Heart left ventricle (tissue), 16 donors: Measurements from ENCODE around the gene CIDEC. TPM values are rescaled to one million over a fixed set of nuclear protein-coding genes. Genes with fewer than 3 reads are reported as not detected.

Experiments used
- ATAC-seq, 4 donors: fragments of 200-7000 bp; cut with Tn5 transposase; one replicate each; pipeline ENCODE4 v1.9.1; 2020 to 2022; ENCODE audit warnings: moderate library complexity in 4 of 4, mild to moderate bottlenecking in 3 of 4, moderate number of reproducible peaks in 1 of 4
- DNase-seq, 5 donors: peaks; one replicate each; pipeline ENCODE4 v3.0.0-alpha.2; 2020
- H3K27ac ChIP-seq, 12 donors: fragments of 200-600 bp; sonication (generic) in 4 of 12; one replicate each; pipeline versions ENCODE4 v1.5.0 to v1.8.0; 2016 to 2022; ENCODE audit warnings: mild to moderate bottlenecking in 2 of 12
- H3K27me3 ChIP-seq, 9 donors: fragments of 200-600 bp; sonication (generic) in 2 of 9; one replicate each; pipeline versions ENCODE4 v1.5.1 to v1.8.0; 2016 to 2022; ENCODE audit warnings: mild to moderate bottlenecking in 3 of 9
- H3K36me3 ChIP-seq, 9 donors: fragments of 200-600 bp; sonication (generic) in 2 of 9; one replicate each; pipeline versions ENCODE4 v1.5.0 to v1.8.0; 2018 to 2022; ENCODE audit warnings: mild to moderate bottlenecking in 2 of 9
- H3K4me1 ChIP-seq, 12 donors: fragments of 200-600 bp; sonication (generic) in 4 of 12; one replicate each; pipeline versions ENCODE4 v1.5.0 to v1.8.0; 2016 to 2022; ENCODE audit warnings: mild to moderate bottlenecking in 3 of 12
- H3K4me3 ChIP-seq, 12 donors: fragments of 200-600 bp; sonication (generic) in 4 of 12; one replicate each; pipeline versions ENCODE4 v1.5.0 to v1.8.0; 2017 to 2022; ENCODE audit warnings: mild to moderate bottlenecking in 9 of 12, moderate library complexity in 4 of 12
- H3K9me3 ChIP-seq, 12 donors: fragments of 200-600 bp; sonication (generic) in 4 of 12; one replicate each; pipeline versions ENCODE4 v1.5.0 to v1.8.0; 2016 to 2022; ENCODE audit warnings: mild to moderate bottlenecking in 1 of 12
- POLR2A ChIP-seq, 2 donors: fragments of 450-650 bp; IDR thresholded peaks; one replicate each; pipeline ENCODE4 v1.6.1; 2017; ENCODE audit warnings: antibody characterized with exemption in 2 of 2, mild to moderate bottlenecking in 2 of 2, moderate library complexity in 2 of 2
- WGBS, 4 donors: extraction: QIAGEN DNeasy Blood & Tissue Kit in 2 of 4; methylation state at CpG; one replicate each; pipeline versions ENCODE4 v1.1.5 to v1.1.7; 2013 to 2018; 5-methylcytosine and 5-hydroxymethylcytosine counted together
- intact Hi-C, 10 donors: fragments of 100-400 bp; cut with DNase I; formaldehyde crosslinking; loops; one replicate each; pipeline versions ENCODE4 v1.11.1 to v1.14.2; 2022
- polyA plus RNA-seq, 2 donors: library from polyadenylated mRNA; stranded (reverse); fragments of 200-250 nt; gene quantifications; one replicate each; pipeline ENCODE4 v1.2.3, GENCODE V29; 2013
- total RNA-seq, 9 donors: library from RNA; depleted of rRNA in 2 of 9; stranded (reverse); fragments of >200 nt in 2 of 9; fragmentation: NEBNext Ultra II Directional in 3 of 9; extraction: Animal tissue kit (Norgen Biotek cat#: 25700) in 3 of 9; gene quantifications; one replicate each; pipeline versions ENCODE4 v1.1.0 to v1.2.4, GENCODE V29; 2016 to 2023
- TF ChIP-seq, protein P1 (sequence below), 12 donors: fragments of 200-600 bp; sonication (generic) in 4 of 12; IDR thresholded peaks; one replicate each; pipeline versions ENCODE4 v1.5.0 to v1.8.0; 2018 to 2022; ENCODE audit warnings: antibody characterized with exemption in 12 of 12, mild to moderate bottlenecking in 5 of 12
- donor health status: ischemic (EF 13 %, LVEDD 7.1; RV severe dilation, severe dysfunction).
- donor health status: healthy with polysubstance abuse.
- donor health status: DM: no; HTN: yes; CAD: no.
- donor health status: DM: no; HTN: no; CAD: no.
- donor health status: ischemic (EF 25% LVEDD 6.9; RV normal size, moderate dysfunction).
- donor health status: ischemic (EF 25% LVEDD 5.7; RV mildly dilated, moderate dysfunction).
- donor health status: healthy.
- donor health status: DM: yes; HTN: yes; CAD: no.
- donor health status: ischemic (EF 35%, LVEDD 5.7; RV mildly dilated, moderate dysfunction).
- donor health status: nonischemic (EF 11% LVEDD 7.7; RV severe dilation, severe dysfunction).
- donor health status: DM: yes; HTN: yes; CAD: no.
- donor health status: PGD.
- donor health status: ischemic (EF 29% LVEDD 5.4; RV normal size, mild dysfunction).
- donor health status: nonischemic (EF 23%, LVEDD 6.1; RV moderate dilation, normal function).

The CIDEC gene
- total and polyA plus RNA-seq, 11 donors = 0.72 to 59.0 (median 4.0) TPM; not detected in 2

DNA sequence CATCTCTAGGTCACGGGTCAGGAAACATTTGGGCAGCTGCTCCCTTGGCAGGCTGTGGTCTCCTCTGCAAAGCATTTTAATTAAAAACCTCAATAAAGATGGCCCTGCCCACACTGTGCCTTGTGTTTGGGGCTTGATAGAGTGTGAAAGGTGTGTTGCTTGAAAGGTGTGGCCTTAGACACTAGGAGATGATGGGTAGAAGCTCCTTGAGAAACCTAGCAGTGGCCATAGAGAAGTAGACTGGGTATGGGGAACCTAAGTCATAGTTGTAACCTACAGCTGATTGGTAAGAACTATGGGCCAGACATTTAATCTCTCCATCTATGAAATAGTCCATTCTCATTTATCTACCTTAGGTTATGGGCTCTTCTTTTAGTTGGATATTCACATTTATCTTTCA lies 13.7 kb upstream of the CIDEC start:
- TF ChIP-seq POLR2A (IDR thresholded peaks at IDR 0.05) = no peak
- TF ChIP-seq, protein P1, sequence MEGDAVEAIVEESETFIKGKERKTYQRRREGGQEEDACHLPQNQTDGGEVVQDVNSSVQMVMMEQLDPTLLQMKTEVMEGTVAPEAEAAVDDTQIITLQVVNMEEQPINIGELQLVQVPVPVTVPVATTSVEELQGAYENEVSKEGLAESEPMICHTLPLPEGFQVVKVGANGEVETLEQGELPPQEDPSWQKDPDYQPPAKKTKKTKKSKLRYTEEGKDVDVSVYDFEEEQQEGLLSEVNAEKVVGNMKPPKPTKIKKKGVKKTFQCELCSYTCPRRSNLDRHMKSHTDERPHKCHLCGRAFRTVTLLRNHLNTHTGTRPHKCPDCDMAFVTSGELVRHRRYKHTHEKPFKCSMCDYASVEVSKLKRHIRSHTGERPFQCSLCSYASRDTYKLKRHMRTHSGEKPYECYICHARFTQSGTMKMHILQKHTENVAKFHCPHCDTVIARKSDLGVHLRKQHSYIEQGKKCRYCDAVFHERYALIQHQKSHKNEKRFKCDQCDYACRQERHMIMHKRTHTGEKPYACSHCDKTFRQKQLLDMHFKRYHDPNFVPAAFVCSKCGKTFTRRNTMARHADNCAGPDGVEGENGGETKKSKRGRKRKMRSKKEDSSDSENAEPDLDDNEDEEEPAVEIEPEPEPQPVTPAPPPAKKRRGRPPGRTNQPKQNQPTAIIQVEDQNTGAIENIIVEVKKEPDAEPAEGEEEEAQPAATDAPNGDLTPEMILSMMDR (IDR thresholded peaks at IDR 0.05) = no peak
- ATAC-seq (no peak), DNase-seq (no peak)
- H3K9me3 ChIP-seq = no peaks in the 10 kb centered on the region
- H3K36me3 ChIP-seq = peaks cover 0 to 24% (median 13%) of the 10 kb centered on the region in 9 donors
- peak overlapping the region in 1 of 12 donors; percentile 32 for H3K27ac ChIP-seq
- WGBS, 4 donors = 83 to 96% (median 88%) methylated on average over 1 of the region's 1 CpG
- H3K27me3 ChIP-seq = no peaks in the 10 kb centered on the region
- intact Hi-C loops = loop anchor here in 1 of 10 donors (2.0 kb wide), 1 partner anchor 21 kb away; no protein-coding TSS in a partner anchor
- no peak overlapping the region for H3K4me3 ChIP-seq
- peaks cover 0 to 31% (median 13%) of the 10 kb centered on the region in 12 donors for H3K4me1 ChIP-seq

DNA sequence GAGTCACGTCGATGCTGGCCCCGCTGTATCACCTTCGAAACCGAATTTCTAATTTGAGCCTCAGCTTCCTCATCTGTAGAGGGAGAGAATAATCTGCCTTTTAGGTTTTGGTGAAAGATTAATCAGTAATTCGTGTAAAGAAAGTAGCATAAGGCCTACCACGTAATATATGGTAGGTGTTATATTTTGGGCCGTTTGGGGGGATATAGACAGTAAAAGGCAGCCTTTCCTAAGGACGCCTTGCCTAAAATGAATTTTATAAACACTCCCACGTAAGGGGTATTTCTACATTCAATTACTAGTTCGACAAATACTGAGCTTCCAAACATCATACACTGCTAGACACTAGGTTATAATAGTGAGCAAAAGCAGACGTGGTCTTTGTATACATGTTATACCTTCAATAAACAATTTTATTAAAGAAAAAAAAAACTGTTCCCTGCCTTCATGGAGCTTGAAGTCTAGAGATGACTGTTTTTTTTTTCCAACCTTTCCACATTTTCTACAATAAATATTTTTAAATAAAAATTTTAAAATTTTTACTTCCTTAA lies 11.1 kb upstream of the CIDEC start:
- peaks cover 0 to 27% (median 13%) of the 10 kb centered on the region in 12 donors for H3K4me1 ChIP-seq
- peak overlapping the region; percentile 61 to 100 (median 94) for H3K4me3 ChIP-seq
- no peaks in the 10 kb centered on the region for H3K9me3 ChIP-seq
- intact Hi-C loops = loop anchor here in 2 of 10 donors (2.0 kb wide), 2 partner anchors 26 to 46 kb away; partner anchors contain the start of genes IL17RC (in 1 of the 2) and RPUSD3 (in 1 of the 2)
- H3K27me3 ChIP-seq = no peaks in the 10 kb centered on the region
- no peak for DNase-seq
- H3K27ac ChIP-seq = peak overlapping the region; percentile 87 to 98 (median 96)
- TF ChIP-seq, protein P1 (IDR thresholded peaks at IDR 0.05) = no peak
- TF ChIP-seq POLR2A (IDR thresholded peaks at IDR 0.05) = no peak
- WGBS, 4 donors = 9 to 12% (median 11%) methylated on average over 12 of the region's 12 CpGs
- ATAC-seq = no peak
- H3K36me3 ChIP-seq = peaks cover 0 to 24% (median 13%) of the 10 kb centered on the region in 9 donors

DNA sequence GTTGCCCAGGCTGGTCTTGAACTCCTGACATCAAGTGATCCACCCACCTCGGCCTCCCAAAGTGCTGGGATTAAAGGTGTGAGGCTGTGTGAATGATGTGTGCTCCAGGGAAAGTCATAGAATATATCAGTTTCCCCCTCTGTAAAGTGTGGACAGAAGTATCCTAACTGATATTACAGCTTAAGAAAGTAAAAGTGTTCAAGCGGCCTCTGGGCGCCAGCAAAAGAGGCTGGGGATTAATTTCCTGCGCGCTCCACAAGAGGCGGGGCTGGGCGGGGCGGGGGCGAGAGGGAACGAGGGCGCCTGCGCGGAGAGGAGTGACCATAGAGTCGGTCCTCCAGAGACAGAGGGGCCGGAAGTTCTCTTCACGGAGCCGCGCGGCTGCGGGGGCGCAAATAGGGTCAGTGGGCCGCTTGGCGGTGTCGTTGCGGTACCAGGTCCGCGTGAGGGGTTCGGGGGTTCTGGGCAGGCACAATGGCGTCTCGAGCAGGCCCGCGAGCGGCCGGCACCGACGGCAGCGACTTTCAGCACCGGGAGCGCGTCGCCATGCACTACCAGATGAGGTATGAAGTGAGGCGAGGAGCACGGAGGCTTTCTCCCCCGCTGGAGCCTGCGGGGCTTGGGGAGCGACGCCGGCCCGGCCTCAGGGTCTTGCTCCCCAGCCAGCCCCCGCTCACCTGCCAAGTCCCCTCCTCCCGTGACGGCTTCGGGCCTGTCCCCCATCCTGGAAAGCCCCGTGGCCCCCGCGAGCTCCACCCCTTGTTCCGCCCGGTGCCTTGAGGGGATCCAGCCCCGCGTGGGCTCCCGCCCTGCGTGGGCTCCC lies 10.4 kb upstream of the CIDEC start, which contains the start of gene JAGN1:
JAGN1 (plus strand) TSS at position 362 of the 823 bp plus-strand sequence; CDS start at position 475, 113 bp downstream.
- H3K9me3 ChIP-seq = no peaks in the 10 kb centered on the region
- 0 to 1% (median 0%) methylated on average over 30 to 62 of the region's 62 CpGs for WGBS, 4 donors
- peak; percentile 91 to 93 (median 92) for DNase-seq
- H3K27me3 ChIP-seq = no peaks in the 10 kb centered on the region
- peak; percentile 95 to 99 (median 98) for ATAC-seq
- H3K4me3 ChIP-seq = peak within 1 kb of the TSS; percentile 61 to 100 (median 94)
- peak within 1 kb of the TSS; percentile 87 to 98 (median 96) for H3K27ac ChIP-seq
- H3K4me1 ChIP-seq = peaks cover 0 to 27% (median 13%) of the 10 kb centered on the region in 12 donors
- intact Hi-C loops = loop anchor here in 2 of 10 donors (1.0 to 2.0 kb wide), 3 partner anchors 26 to 46 kb away; partner anchors contain the start of genes CRELD1 (in 1 of the 2), IL17RC (in 1 of the 2) and RPUSD3 (in 1 of the 2)
- peaks cover 0 to 24% (median 13%) of the 10 kb centered on the region in 9 donors for H3K36me3 ChIP-seq
- peak in 1 of 2 donors; percentile 88 for TF ChIP-seq POLR2A (IDR thresholded peaks at IDR 0.05)
- TF ChIP-seq, protein P1 (IDR thresholded peaks at IDR 0.05) = peak in 3 of 12 donors; percentile 19 to 24 (median 21)
